GM12891 (cell line): ENCODE measurements around the gene SLC6A8.

Experiments used
- POLR2A ChIP-seq: IDR thresholded peaks from 2 replicates; pipeline ENCODE4 v1.6.1; 2011; ENCODE audit warnings: low read depth, low read length, control low read depth
- POLR2AphosphoS5 ChIP-seq: IDR thresholded peaks from 2 replicates; pipeline ENCODE4 v1.6.1; 2011; ENCODE audit warnings: low read depth, low read length, control low read depth
- POU2F2 ChIP-seq: IDR thresholded peaks from 2 replicates; pipeline ENCODE4 v1.6.1; 2011; ENCODE audit warnings: low read depth, mild to moderate bottlenecking, control low read depth, low read length, moderate library complexity
- TAF1 ChIP-seq: IDR thresholded peaks from 2 replicates; pipeline ENCODE4 v1.6.1; 2011; ENCODE audit warnings: low read depth, low read length, control low read depth

DNA sequence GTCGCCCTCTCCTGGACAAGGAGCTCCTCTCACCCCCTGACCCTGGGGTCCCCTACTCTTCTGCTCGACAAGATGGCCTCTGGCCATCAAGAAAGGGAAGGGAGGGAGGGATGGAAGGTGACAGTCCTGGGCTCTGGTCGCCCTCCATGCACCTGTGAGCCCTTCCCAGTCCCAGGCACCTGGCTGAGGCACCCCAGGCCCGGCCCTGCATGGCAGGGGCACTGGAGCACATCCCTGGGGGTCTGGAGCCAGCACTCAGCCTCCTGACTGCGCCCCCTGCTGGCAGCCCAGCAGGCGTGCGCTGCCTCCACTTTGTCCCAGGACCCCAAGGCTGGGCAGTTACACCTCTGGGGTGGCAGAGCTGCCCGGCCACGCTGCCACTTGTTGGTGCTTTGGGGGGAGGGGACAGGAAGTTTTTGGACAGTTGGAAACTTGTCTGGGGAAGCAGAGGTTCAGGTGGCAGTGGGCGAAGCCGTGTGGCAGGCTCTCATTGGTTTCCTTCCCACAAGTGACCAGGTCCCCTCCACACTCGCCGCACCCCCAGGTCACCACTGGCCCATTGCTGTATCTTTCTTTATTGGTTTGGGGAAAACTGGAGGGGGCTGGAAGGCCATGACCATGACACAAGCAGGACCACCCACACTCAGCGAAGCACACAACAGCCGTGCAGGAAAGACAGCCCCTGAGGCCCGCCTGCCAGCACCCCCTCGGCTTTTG is 18.4 kb upstream of the SLC6A8 start:
- TF ChIP-seq TAF1 (no peak), POLR2A (no peak), POLR2AphosphoS5 (no peak), POU2F2 (no peak)
